ENCODE results near the gene SLC6A1.

The SLC6A1 gene

GRCh38 chr3:11015369-11015768 lies 22.8 kb downstream of the SLC6A1 start:
- H3K4me3 ChIP-seq (ENCODE audit: control insufficient read depth in 1 of 7, extremely low read depth in 1 of 7, insufficient read depth in 4 of 7, low read depth in 2 of 7, low read length in 6 of 7) = no peak overlapping the region
- no peak overlapping the region for H3K27ac ChIP-seq (ENCODE audit: insufficient read depth in 1 of 2, low read depth in 1 of 2, low read length in 2 of 2, poor library complexity in 1 of 2, severe bottlenecking in 2 of 2)
- ChIA-PET POLR2A (no interaction called here), CTCF (no interaction called here)
- H3K27me3 ChIP-seq (replicated peaks in 2 of 5; ENCODE audit: control insufficient read depth in 4 of 5, insufficient read depth in 5 of 5, low read length in 4 of 5) = peaks cover 0 to 18% (median 6%) of the 10 kb centered on the region in 5 experiments
- 85% methylated on average over 14 of the region's 16 CpGs for WGBS (ENCODE audit: insufficient coverage)
- DNase-seq = no peak
- H3K36me3 ChIP-seq (ENCODE audit: control insufficient read depth in 4 of 4, insufficient read depth in 4 of 4, low read length in 3 of 4) = no peaks in the 10 kb centered on the region
- H3K9me3 ChIP-seq (ENCODE audit: control extremely low read depth in 1 of 5, control insufficient read depth in 4 of 5, insufficient read depth in 2 of 5, low read depth in 1 of 5, low read length in 4 of 5) = peaks cover 0 to 4% (median 0%) of the 10 kb centered on the region in 5 experiments
- no peaks in the 10 kb centered on the region for H3K4me1 ChIP-seq (ENCODE audit: control extremely low read depth in 1 of 4, control insufficient read depth in 4 of 4, insufficient read depth in 4 of 4, low read length in 3 of 4)

- peaks cover 0 to 25% (median 9%) of the 10 kb centered on the region in 5 experiments for H3K27me3 ChIP-seq (replicated peaks in 2 of 5; ENCODE audit: control insufficient read depth in 4 of 5, insufficient read depth in 5 of 5, low read length in 4 of 5)
- no peak overlapping the region for H3K27ac ChIP-seq (ENCODE audit: insufficient read depth in 1 of 2, low read depth in 1 of 2, low read length in 2 of 2, poor library complexity in 1 of 2, severe bottlenecking in 2 of 2)
- no peaks in the 10 kb centered on the region for H3K36me3 ChIP-seq (ENCODE audit: control insufficient read depth in 4 of 4, insufficient read depth in 4 of 4, low read length in 3 of 4)
- H3K4me1 ChIP-seq (ENCODE audit: control extremely low read depth in 1 of 4, control insufficient read depth in 4 of 4, insufficient read depth in 4 of 4, low read length in 3 of 4) = no peaks in the 10 kb centered on the region
- H3K9me3 ChIP-seq (ENCODE audit: control extremely low read depth in 1 of 5, control insufficient read depth in 4 of 5, insufficient read depth in 2 of 5, low read depth in 1 of 5, low read length in 4 of 5) = peaks cover 0 to 4% (median 0%) of the 10 kb centered on the region in 5 experiments
- no peak overlapping the region for H3K4me3 ChIP-seq (ENCODE audit: control insufficient read depth in 1 of 7, extremely low read depth in 1 of 7, insufficient read depth in 4 of 7, low read depth in 2 of 7, low read length in 6 of 7)
- ChIA-PET POLR2A (no interaction called here), CTCF (no interaction called here)
- no peak for DNase-seq
- 50% methylated on average over 2 of the region's 5 CpGs for WGBS (ENCODE audit: insufficient coverage)
Observed at GRCh38 chr3:11016727-11017126, 24.2 kb downstream of the SLC6A1 start.

GRCh38 chr3:11019116-11019819 lies 26.7 kb downstream of the SLC6A1 start:
- CTCF ChIA-PET = no interaction called here
- POLR2A ChIA-PET = no interaction called here
- H3K27ac ChIP-seq (ENCODE audit: insufficient read depth in 1 of 2, low read depth in 1 of 2, low read length in 2 of 2, poor library complexity in 1 of 2, severe bottlenecking in 2 of 2) = no peak overlapping the region
- peaks cover 0 to under 1% (median 0%) of the 10 kb centered on the region in 5 experiments for H3K9me3 ChIP-seq (ENCODE audit: control extremely low read depth in 1 of 5, control insufficient read depth in 4 of 5, insufficient read depth in 2 of 5, low read depth in 1 of 5, low read length in 4 of 5)
- no peaks in the 10 kb centered on the region for H3K36me3 ChIP-seq (ENCODE audit: control insufficient read depth in 4 of 4, insufficient read depth in 4 of 4, low read length in 3 of 4)
- no peak overlapping the region for H3K4me3 ChIP-seq (ENCODE audit: control insufficient read depth in 1 of 7, extremely low read depth in 1 of 7, insufficient read depth in 4 of 7, low read depth in 2 of 7, low read length in 6 of 7)
- H3K4me1 ChIP-seq (ENCODE audit: control extremely low read depth in 1 of 4, control insufficient read depth in 4 of 4, insufficient read depth in 4 of 4, low read length in 3 of 4) = no peaks in the 10 kb centered on the region
- DNase-seq = no peak
- WGBS (ENCODE audit: insufficient coverage) = 64% methylated on average over 2 of the region's 3 CpGs
- H3K27me3 ChIP-seq (replicated peaks in 2 of 5; ENCODE audit: control insufficient read depth in 4 of 5, insufficient read depth in 5 of 5, low read length in 4 of 5) = peaks cover 0 to 32% (median 10%) of the 10 kb centered on the region in 5 experiments

- Histone ChIP-seq H3K36me3 (ENCODE audit: control insufficient read depth in 4 of 4, insufficient read depth in 4 of 4, low read length in 3 of 4) (no peaks in the 10 kb centered on the region), H3K4me1 (ENCODE audit: control extremely low read depth in 1 of 4, control insufficient read depth in 4 of 4, insufficient read depth in 4 of 4, low read length in 3 of 4) (no peaks in the 10 kb centered on the region), H3K9me3 (ENCODE audit: control extremely low read depth in 1 of 5, control insufficient read depth in 4 of 5, insufficient read depth in 2 of 5, low read depth in 1 of 5, low read length in 4 of 5) (peaks cover 0 to 2% (median 0%) of the 10 kb centered on the region in 5 experiments), H3K27me3 (replicated peaks in 2 of 5; ENCODE audit: control insufficient read depth in 4 of 5, insufficient read depth in 5 of 5, low read length in 4 of 5) (peaks cover 0 to 29% (median 10%) of the 10 kb centered on the region in 5 experiments), H3K27ac (ENCODE audit: insufficient read depth in 1 of 2, low read depth in 1 of 2, low read length in 2 of 2, poor library complexity in 1 of 2, severe bottlenecking in 2 of 2) (no peak overlapping the region), H3K4me3 (ENCODE audit: control insufficient read depth in 1 of 7, extremely low read depth in 1 of 7, insufficient read depth in 4 of 7, low read depth in 2 of 7, low read length in 6 of 7) (no peak overlapping the region)
- DNase-seq = no peak
- POLR2A ChIA-PET = interaction anchor here (0.5 kb wide), 1 partner anchor 203 kb away, joined by 3 read pairs; no protein-coding TSS in a partner anchor
- WGBS (ENCODE audit: insufficient coverage) = 86% methylated on average over 2 of the region's 2 CpGs
- CTCF ChIA-PET = no interaction called here
Observed at GRCh38 chr3:11020764-11021163, 28.2 kb downstream of the SLC6A1 start.

- ChIA-PET CTCF (no interaction called here), POLR2A (no interaction called here)
- Histone ChIP-seq H3K27me3 (replicated peaks in 2 of 5; ENCODE audit: control insufficient read depth in 4 of 5, insufficient read depth in 5 of 5, low read length in 4 of 5) (peaks cover 0 to 29% (median 10%) of the 10 kb centered on the region in 5 experiments), H3K4me1 (ENCODE audit: control extremely low read depth in 1 of 4, control insufficient read depth in 4 of 4, insufficient read depth in 4 of 4, low read length in 3 of 4) (no peaks in the 10 kb centered on the region), H3K4me3 (ENCODE audit: control insufficient read depth in 1 of 7, extremely low read depth in 1 of 7, insufficient read depth in 4 of 7, low read depth in 2 of 7, low read length in 6 of 7) (no peak overlapping the region), H3K36me3 (ENCODE audit: control insufficient read depth in 4 of 4, insufficient read depth in 4 of 4, low read length in 3 of 4) (no peaks in the 10 kb centered on the region), H3K27ac (ENCODE audit: insufficient read depth in 1 of 2, low read depth in 1 of 2, low read length in 2 of 2, poor library complexity in 1 of 2, severe bottlenecking in 2 of 2) (no peak overlapping the region), H3K9me3 (ENCODE audit: control extremely low read depth in 1 of 5, control insufficient read depth in 4 of 5, insufficient read depth in 2 of 5, low read depth in 1 of 5, low read length in 4 of 5) (peaks cover 0 to 7% (median 2%) of the 10 kb centered on the region in 5 experiments)
- DNase-seq = no peak
- 74% methylated on average over 8 of the region's 8 CpGs for WGBS (ENCODE audit: insufficient coverage)
Observed at GRCh38 chr3:11021611-11022011, 29.1 kb downstream of the SLC6A1 start.

- Histone ChIP-seq H3K9me3 (ENCODE audit: control extremely low read depth in 1 of 5, control insufficient read depth in 4 of 5, insufficient read depth in 2 of 5, low read depth in 1 of 5, low read length in 4 of 5) (peaks cover 0 to 8% (median 4%) of the 10 kb centered on the region in 5 experiments), H3K27ac (ENCODE audit: insufficient read depth in 1 of 2, low read depth in 1 of 2, low read length in 2 of 2, poor library complexity in 1 of 2, severe bottlenecking in 2 of 2) (no peak overlapping the region), H3K4me3 (ENCODE audit: control insufficient read depth in 1 of 7, extremely low read depth in 1 of 7, insufficient read depth in 4 of 7, low read depth in 2 of 7, low read length in 6 of 7) (no peak overlapping the region), H3K27me3 (replicated peaks in 2 of 5; ENCODE audit: control insufficient read depth in 4 of 5, insufficient read depth in 5 of 5, low read length in 4 of 5) (peaks cover 0 to 29% (median 10%) of the 10 kb centered on the region in 5 experiments), H3K4me1 (ENCODE audit: control extremely low read depth in 1 of 4, control insufficient read depth in 4 of 4, insufficient read depth in 4 of 4, low read length in 3 of 4) (no peaks in the 10 kb centered on the region), H3K36me3 (ENCODE audit: control insufficient read depth in 4 of 4, insufficient read depth in 4 of 4, low read length in 3 of 4) (no peaks in the 10 kb centered on the region)
- POLR2A ChIA-PET = no interaction called here
- no peak for DNase-seq
- WGBS (ENCODE audit: insufficient coverage) = 88% methylated on average over 10 of the region's 10 CpGs
- CTCF ChIA-PET = no interaction called here
Observed at GRCh38 chr3:11022115-11022514, 29.6 kb downstream of the SLC6A1 start.

GRCh38 chr3:11024181-11024580 lies 31.6 kb downstream of the SLC6A1 start:
- WGBS (ENCODE audit: insufficient coverage) = 100% methylated on average over 2 of the region's 4 CpGs
- Histone ChIP-seq H3K27me3 (replicated peaks in 2 of 5; ENCODE audit: control insufficient read depth in 4 of 5, insufficient read depth in 5 of 5, low read length in 4 of 5) (peaks cover 0 to 28% (median 10%) of the 10 kb centered on the region in 5 experiments), H3K4me3 (ENCODE audit: control insufficient read depth in 1 of 7, extremely low read depth in 1 of 7, insufficient read depth in 4 of 7, low read depth in 2 of 7, low read length in 6 of 7) (no peak overlapping the region), H3K4me1 (ENCODE audit: control extremely low read depth in 1 of 4, control insufficient read depth in 4 of 4, insufficient read depth in 4 of 4, low read length in 3 of 4) (no peaks in the 10 kb centered on the region), H3K27ac (ENCODE audit: insufficient read depth in 1 of 2, low read depth in 1 of 2, low read length in 2 of 2, poor library complexity in 1 of 2, severe bottlenecking in 2 of 2) (no peak overlapping the region), H3K9me3 (ENCODE audit: control extremely low read depth in 1 of 5, control insufficient read depth in 4 of 5, insufficient read depth in 2 of 5, low read depth in 1 of 5, low read length in 4 of 5) (peaks cover 0 to 12% (median 4%) of the 10 kb centered on the region in 5 experiments), H3K36me3 (ENCODE audit: control insufficient read depth in 4 of 4, insufficient read depth in 4 of 4, low read length in 3 of 4) (no peaks in the 10 kb centered on the region)
- POLR2A ChIA-PET = interaction anchor here (0.6 kb wide), 2 partner anchors 350 to 611 kb away, joined by 3 read pairs; no protein-coding TSS in a partner anchor
- no peak for DNase-seq
- CTCF ChIA-PET = interaction anchor here (1.0 to 1.3 kb wide), 3 partner anchors 16 to 36 kb away, joined by 3 read pairs; no protein-coding TSS in a partner anchor
